IPS-NIHi7 (cell line): Measurements from ENCODE around the gene ANK2.
A peak's percentile ranks its signal among the peaks of the same experiment; 100 is the strongest.
"Not testable (repeated sequence)": the region's sequence is repeated elsewhere in the genome, so short reads cannot be mapped to it uniquely, and the experiment has no call there.

Experiments used
- DNase-seq: peaks from one replicate; pipeline ENCODE4 v3.0.0; 2012; ENCODE audit warnings: mixed read lengths; ENCODE audit errors: extremely low spot score

ANK2 gene

DNA sequence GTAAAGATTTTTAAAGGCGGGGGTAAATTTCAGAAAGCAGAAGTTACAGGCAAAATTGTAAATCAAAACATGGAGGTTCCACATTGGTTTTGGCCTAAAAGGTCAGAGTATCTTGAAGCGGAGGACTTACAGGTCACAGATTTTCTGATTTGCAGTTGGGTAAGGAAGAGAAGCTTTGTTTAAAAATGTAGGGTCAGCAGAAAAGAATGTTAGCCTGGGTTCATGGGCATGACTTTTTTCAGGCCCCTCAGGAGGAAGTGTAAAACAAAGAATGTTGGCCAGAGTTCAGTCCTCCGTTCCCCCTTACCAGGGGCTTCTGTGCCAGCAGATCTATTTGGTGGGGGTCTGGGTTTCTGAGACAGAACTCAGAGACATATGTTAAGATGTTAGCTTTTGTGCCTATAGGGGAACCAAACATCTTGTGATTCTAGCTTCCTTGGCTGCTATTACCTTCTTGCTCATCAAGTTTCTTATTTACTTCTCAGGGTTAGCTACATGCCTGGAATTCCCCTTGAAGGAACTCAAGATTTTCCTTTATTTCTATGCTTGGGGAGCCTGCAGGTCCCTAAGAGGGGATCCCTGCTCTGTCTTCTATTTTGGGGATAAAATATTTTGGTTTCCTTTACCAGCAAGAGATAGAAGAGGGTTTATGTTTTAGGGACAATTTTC is 160.3 kb downstream of the ANK2 start:
- DNase-seq: no peak

- DNase-seq: no peak
Observed at GRCh38 chr4:113212613-113213012, 163.2 kb downstream of the ANK2 start.

GRCh38 chr4:113221990-113222389 is 172.5 kb downstream of the ANK2 start:
- DNase-seq: no peak

DNA sequence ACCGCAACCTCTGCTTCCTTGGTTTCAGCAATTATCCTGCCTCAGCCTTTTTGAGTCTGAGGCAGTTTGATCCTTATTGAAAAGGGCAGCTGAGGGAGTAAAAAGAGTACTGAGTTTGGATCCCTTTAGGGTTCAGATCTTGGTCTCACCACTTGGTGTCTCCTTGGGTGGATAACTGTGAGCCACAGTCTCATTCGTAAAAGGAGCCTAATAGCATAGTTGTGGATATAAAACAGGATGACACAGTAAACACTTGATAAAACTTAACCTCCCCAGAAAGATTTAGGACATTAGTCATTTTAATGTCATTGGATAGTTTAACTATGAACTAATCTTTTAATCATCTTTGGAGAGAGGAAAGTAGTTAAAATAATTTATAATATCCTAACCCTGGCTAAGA is 173.0 kb downstream of the ANK2 start:
- peak; percentile 16 for DNase-seq

- DNase-seq: no peak
Observed at GRCh38 chr4:113223001-113223400, 173.5 kb downstream of the ANK2 start.

DNA sequence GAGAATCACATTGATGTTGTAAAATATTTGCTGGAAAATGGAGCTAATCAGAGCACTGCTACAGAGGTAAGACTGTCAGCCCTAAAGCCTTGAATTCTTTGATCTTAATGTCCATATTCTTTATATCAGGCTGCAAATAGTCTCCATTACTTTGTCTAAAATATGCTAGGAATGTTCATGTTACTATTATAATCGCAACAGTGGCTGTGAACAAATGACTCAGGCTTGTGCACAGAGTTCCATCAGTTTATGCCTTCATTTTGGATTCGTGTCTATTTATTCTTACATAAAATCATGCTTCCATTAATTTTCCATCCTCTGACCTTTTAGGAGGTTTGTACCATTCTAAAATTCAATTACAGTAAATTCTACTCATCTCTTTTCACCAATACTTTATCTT is 182.7 kb downstream of the ANK2 start:
- no peak for DNase-seq

DNA sequence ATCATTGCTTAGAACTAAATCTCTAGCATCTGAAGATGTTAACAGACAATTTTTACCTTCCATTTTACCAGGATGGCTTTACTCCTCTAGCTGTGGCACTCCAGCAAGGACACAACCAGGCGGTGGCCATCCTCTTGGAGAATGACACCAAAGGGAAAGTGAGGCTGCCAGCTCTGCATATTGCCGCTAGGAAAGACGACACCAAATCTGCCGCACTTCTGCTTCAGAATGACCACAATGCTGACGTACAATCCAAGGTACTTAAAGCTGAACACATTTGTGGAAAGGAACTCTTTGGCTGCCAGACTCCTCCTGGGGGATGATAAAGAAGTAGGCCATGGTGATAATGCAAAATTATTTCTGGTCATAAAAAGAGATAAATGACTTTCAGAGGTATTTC is 187.5 kb downstream of the ANK2 start:
- DNase-seq: no peak

GRCh38 chr4:113243312-113243711 is 193.9 kb downstream of the ANK2 start:
- DNase-seq: no peak

- DNase-seq: not testable (repeated sequence)
Observed at GRCh38 chr4:113244747-113245146, 195.3 kb downstream of the ANK2 start.

DNA sequence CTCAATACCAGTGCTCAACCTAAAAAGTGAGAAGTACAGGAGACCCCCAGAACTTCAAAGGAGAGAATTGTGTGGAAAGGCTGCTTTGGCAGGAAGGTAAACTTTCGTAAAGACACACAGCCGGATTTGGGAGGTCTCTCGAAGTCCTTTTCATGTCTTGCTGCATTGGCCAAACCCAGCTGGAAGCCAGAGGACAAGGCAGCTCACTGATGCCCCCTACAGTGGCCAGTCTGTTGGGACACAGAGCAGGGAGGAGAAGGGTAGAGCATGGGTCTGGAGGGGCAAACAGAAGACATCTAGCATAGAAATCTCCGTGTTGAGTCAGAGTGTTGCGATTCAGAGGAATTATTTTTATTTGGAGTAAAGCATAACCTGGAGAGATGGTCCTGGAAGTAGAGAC is 198.9 kb downstream of the ANK2 start:
- peak; percentile 68 for DNase-seq

DNA sequence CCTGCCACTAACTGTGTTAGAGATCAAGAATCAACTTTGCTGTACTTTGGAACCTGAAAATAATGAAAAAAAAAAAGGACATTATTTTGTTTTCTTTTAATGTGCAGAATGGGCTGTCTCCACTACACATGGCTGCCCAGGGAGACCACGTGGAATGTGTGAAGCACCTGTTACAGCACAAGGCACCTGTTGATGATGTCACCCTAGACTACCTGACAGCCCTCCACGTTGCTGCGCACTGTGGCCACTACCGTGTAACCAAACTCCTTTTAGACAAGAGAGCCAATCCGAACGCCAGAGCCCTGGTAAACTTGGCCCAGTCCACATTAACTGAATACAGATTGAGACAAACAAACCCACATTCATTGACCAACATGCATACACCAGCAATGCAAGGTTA is 206.2 kb downstream of the ANK2 start:
- DNase-seq: no peak

GRCh38 chr4:113256946-113257345 is 207.5 kb downstream of the ANK2 start:
- no peak for DNase-seq

GRCh38 chr4:113260688-113261087 is 211.2 kb downstream of the ANK2 start:
- no peak for DNase-seq

GRCh38 chr4:113263274-113263673 is 213.8 kb downstream of the ANK2 start:
- DNase-seq: no peak

- DNase-seq: no peak
Observed at GRCh38 chr4:113270520-113271319, 221.3 kb downstream of the ANK2 start.

DNA sequence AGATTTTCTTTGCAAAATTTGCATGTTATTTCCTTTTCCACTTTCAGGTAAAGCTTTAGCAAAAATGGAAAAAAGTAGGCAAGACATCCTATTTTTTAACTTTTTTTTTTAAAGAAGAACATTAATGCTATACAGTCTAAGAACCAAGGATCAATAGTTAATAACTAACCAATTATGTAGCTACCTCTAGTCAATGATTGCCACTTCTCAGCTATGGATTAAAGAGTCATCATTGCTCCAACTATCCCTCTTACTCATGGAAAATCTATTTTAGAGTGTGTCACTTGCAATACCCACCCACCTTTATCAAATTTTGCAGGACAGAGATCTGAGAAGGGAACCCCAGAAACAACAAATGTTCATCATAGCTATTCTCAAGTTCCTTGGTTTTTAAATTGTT is 223.1 kb downstream of the ANK2 start:
- DNase-seq: no peak

DNA sequence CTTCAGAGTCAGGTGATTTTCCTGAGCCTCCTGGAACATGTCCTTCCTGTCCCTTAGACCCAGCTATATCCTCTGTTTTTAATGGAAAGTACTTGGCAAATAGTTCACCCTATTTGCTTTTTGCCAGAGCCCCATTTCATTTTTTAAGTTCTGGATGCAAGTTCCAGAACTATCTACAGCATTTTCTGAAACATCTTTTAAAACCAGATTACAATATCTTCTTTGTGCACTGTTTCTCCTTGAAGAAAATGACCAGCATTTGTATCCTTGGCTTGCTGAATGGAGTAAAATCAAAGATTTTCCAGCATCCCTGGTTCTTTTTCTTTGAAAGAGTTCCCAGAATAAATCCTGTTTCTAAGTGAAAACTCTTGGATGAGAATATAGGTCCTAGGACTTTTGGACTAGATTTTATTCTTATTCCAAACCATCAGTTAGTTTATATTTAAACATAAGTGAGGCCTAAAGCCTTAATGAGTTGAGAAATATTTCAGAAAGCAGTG is 224.3 kb downstream of the ANK2 start:
- no peak for DNase-seq

- DNase-seq: no peak
Observed at GRCh38 chr4:113276464-113277170, 227.2 kb downstream of the ANK2 start.

DNA sequence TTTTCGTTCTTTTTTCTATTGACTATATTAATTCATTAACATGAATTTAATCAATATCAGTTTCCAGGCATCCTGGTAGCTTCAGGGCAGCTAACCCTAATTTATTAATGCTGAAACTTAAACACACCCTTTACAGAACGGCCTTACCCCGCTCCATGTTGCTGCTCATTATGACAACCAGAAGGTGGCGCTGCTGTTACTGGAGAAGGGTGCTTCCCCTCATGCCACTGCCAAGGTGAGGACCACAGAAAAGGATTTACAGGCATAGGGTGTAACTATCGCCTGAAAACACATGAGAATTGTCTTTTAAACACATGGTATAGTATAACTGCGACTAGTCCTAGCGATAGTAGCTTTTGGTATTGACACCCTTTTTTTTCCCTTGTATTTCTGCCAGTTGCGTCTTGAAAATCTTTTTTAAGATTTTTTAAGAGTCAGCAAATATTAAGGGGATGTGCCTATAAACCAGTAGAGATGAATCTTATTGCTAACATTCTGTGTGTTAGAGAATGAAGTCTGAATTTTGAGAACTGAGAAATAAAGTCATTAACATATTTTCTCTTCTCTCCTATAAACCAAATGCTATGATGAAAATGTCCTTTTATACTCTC is 229.0 kb downstream of the ANK2 start:
- peak; percentile 88 for DNase-seq

GRCh38 chr4:113285501-113285900 is 236.0 kb downstream of the ANK2 start:
- no peak for DNase-seq

DNA sequence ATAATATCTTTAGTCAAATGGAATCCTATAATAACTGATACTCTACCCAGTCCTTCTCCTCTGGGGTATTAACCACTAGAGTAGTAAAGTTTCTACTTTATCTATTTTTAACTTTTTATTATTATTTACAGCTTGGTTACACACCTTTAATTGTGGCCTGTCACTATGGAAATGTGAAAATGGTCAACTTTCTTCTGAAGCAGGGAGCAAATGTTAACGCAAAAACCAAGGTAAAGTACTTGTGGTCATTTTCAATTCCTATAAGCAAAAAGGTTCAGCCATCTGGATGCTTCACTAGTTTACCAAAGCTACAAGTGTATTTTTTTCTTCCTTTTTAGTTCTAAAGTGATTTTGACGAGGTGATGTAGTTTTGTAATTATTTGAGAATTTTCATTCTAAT is 238.8 kb downstream of the ANK2 start:
- no peak for DNase-seq

GRCh38 chr4:113288696-113289095 is 239.2 kb downstream of the ANK2 start:
- no peak for DNase-seq
